HepG2 (cell line): ENCODE results near the gene ETFA. TPM values are rescaled to one million over a fixed set of nuclear protein-coding genes. Genes with fewer than 3 reads are reported as not detected.

Experiments used
- CHCHD3 ChIP-seq: sonication (generic); formaldehyde crosslinking; IDR thresholded peaks from 2 replicates; pipeline ENCODE4 v1.8.0; 2022; ENCODE audit warnings: mild to moderate bottlenecking, missing genetic modification reagents, moderate library complexity
- NRL ChIP-seq: sonication (generic); formaldehyde crosslinking; IDR thresholded peaks from 2 replicates; pipeline ENCODE4 v1.5.0; 2020; ENCODE audit warnings: missing genetic modification reagents, mild to moderate bottlenecking, moderate library complexity, borderline replicate concordance
- SAP130 ChIP-seq: IDR thresholded peaks from 2 replicates; pipeline ENCODE4 v1.6.1; 2016; ENCODE audit warnings: low read depth
- SOX5 ChIP-seq: IDR thresholded peaks from 2 replicates; pipeline ENCODE4 v1.6.1; 2016; ENCODE audit warnings: borderline replicate concordance
- SRSF9 ChIP-seq: fragments of 200-400 bp; formaldehyde crosslinking; IDR thresholded peaks from 2 replicates; pipeline ENCODE4 v1.6.1; 2018; ENCODE audit warnings: borderline replicate concordance, mild to moderate bottlenecking, low read depth, low read length; ENCODE audit not compliant: insufficient read depth, poor library complexity, severe bottlenecking
- TRIM24 ChIP-seq: sonication (generic); formaldehyde crosslinking; IDR thresholded peaks from 2 replicates; pipeline ENCODE4 v1.8.0; 2022; ENCODE audit warnings: mild to moderate bottlenecking, missing genetic modification reagents
- ZNF253 ChIP-seq: sonication (generic); formaldehyde crosslinking; IDR thresholded peaks from 2 replicates; pipeline ENCODE4 v1.8.0; 2022; ENCODE audit warnings: mild to moderate bottlenecking, missing genetic modification reagents, borderline replicate concordance
- polyA plus RNA-seq, 8 experiments: library from polyadenylated mRNA; depleted of rRNA in 3 of 8; stranded (reverse) in 7 of 8; unstranded in 1 of 8; fragments of >200 nt; fragmentation: Illumina TruSeq in 4 of 8; extraction: Trizol in 4 of 8; gene quantifications; 2 replicates each; pipeline versions ENCODE4 v1.2.1 to v1.2.3, GENCODE V29; 2011 to 2016; ENCODE audit warnings: low read depth in 4 of 8, missing spikeins in 1 of 8, mixed read lengths in 1 of 8; ENCODE audit not compliant: insufficient read depth in 1 of 8
- total RNA-seq, 5 experiments: library from RNA; depleted of rRNA; stranded (reverse); fragments of >200 nt; fragmentation: Illumina TruSeq; extraction: Trizol; gene quantifications; 2 replicates each; pipeline ENCODE4 v1.2.3, GENCODE V29; 2016; ENCODE audit warnings: low read depth in 1 of 5
- TF ChIP-seq, protein P1 (sequence below): sonication (generic); formaldehyde crosslinking; IDR thresholded peaks from 2 replicates; pipeline ENCODE4 v1.5.0; 2020; ENCODE audit warnings: mild to moderate bottlenecking, missing genetic modification reagents, moderate library complexity
- TF ChIP-seq, protein P2 (sequence below): sonication (generic); formaldehyde crosslinking; IDR thresholded peaks from 2 replicates; pipeline ENCODE4 v1.5.0; 2020; ENCODE audit warnings: missing genetic modification reagents
- TF ChIP-seq, protein P3 (sequence below): IDR thresholded peaks from 2 replicates; pipeline ENCODE4 v1.6.1; 2016; ENCODE audit warnings: missing genetic modification reagents, missing compliant biosample characterization
- TF ChIP-seq, protein P4 (sequence below): sonication (generic); formaldehyde crosslinking; IDR thresholded peaks from 2 replicates; pipeline ENCODE4 v1.4.0; 2020; ENCODE audit warnings: mild to moderate bottlenecking, missing genetic modification reagents

Gene ETFA
- total and polyA plus RNA-seq, 2 of the 13 experiments (the other 11 are each of a cell fraction or from before 2014, with no cell fraction given), result 291 to 396 TPM

DNA sequence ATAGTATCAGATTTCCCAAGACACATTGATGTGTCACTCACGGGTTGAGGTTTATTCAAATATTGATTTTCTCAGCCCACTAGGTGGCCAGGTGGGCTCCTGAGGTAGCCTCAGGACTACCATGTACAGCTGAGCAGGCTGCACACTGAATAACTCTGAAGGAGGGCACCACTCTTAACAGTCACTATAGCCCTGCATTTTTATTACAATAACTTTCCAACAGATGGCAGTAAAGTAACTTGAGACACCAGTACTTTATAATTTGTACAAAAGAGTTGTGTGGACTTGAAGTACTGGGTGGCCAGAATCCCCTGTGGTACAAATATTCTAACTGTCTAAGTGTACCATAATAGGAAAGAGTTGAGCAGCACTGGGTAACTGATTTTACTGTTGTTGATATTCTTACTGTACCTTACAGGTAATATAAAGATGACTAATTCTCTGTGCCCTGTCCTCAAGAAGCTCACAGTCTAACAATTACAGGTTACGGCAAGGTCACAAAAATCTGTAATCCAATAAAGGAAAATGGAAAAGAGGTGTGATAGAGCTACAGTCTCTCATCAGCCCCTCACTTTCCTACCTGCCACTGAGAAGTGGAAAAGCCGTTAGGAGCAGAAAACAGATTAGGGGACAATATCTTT is 76.0 kb downstream of the ETFA start (continued):
- TF ChIP-seq, protein P1, sequence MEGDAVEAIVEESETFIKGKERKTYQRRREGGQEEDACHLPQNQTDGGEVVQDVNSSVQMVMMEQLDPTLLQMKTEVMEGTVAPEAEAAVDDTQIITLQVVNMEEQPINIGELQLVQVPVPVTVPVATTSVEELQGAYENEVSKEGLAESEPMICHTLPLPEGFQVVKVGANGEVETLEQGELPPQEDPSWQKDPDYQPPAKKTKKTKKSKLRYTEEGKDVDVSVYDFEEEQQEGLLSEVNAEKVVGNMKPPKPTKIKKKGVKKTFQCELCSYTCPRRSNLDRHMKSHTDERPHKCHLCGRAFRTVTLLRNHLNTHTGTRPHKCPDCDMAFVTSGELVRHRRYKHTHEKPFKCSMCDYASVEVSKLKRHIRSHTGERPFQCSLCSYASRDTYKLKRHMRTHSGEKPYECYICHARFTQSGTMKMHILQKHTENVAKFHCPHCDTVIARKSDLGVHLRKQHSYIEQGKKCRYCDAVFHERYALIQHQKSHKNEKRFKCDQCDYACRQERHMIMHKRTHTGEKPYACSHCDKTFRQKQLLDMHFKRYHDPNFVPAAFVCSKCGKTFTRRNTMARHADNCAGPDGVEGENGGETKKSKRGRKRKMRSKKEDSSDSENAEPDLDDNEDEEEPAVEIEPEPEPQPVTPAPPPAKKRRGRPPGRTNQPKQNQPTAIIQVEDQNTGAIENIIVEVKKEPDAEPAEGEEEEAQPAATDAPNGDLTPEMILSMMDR (CRISPR knock-in tag), result peak; percentile 53
- no peak for TF ChIP-seq NRL
- no peak for TF ChIP-seq CHCHD3 (CRISPR knock-in tag)
- TF ChIP-seq, protein P2, sequence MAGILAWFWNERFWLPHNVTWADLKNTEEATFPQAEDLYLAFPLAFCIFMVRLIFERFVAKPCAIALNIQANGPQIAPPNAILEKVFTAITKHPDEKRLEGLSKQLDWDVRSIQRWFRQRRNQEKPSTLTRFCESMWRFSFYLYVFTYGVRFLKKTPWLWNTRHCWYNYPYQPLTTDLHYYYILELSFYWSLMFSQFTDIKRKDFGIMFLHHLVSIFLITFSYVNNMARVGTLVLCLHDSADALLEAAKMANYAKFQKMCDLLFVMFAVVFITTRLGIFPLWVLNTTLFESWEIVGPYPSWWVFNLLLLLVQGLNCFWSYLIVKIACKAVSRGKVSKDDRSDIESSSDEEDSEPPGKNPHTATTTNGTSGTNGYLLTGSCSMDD (CRISPR knock-in tag), result no peak
- TF ChIP-seq, protein P3, sequence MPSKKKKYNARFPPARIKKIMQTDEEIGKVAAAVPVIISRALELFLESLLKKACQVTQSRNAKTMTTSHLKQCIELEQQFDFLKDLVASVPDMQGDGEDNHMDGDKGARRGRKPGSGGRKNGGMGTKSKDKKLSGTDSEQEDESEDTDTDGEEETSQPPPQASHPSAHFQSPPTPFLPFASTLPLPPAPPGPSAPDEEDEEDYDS, result no peak
- TF ChIP-seq SAP130, result 0 out of 2 replicates have a peak, but pooled peaks have one; percentile 15
- no peak for TF ChIP-seq TRIM24 (CRISPR knock-in tag)
- no peak for TF ChIP-seq SRSF9
- TF ChIP-seq, protein P4, sequence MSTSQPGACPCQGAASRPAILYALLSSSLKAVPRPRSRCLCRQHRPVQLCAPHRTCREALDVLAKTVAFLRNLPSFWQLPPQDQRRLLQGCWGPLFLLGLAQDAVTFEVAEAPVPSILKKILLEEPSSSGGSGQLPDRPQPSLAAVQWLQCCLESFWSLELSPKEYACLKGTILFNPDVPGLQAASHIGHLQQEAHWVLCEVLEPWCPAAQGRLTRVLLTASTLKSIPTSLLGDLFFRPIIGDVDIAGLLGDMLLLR (CRISPR knock-in tag), result no peak
- TF ChIP-seq ZNF253 (CRISPR knock-in tag), result no peak
- TF ChIP-seq SOX5 (CRISPR knock-in tag), result 0 out of 2 replicates have a peak, but pooled peaks have one; percentile 10
